OCI-LY1 (cell line): ENCODE data around the gene COPS9.

Experiments
- CTCF ChIP-seq: fragments of 200-600 bp; sonication (generic), shearing (Covaris generic); IDR thresholded peaks from 2 replicates; pipeline ENCODE4 v1.5.1; 2017; ENCODE audit warnings: mild to moderate bottlenecking, antibody characterized with exemption, low read length, moderate library complexity, mixed read lengths
- EZH2 ChIP-seq: fragments of 200-600 bp; sonication (generic), shearing (Covaris generic); IDR thresholded peaks from 2 replicates; pipeline ENCODE4 v1.8.0; 2017; ENCODE audit warnings: borderline replicate concordance, mixed run types, mild to moderate bottlenecking, antibody characterized with exemption, low read length, moderate library complexity, mixed read lengths

GRCh38 chr2:240137596-240138253, 1.6 kb upstream of the COPS9 start:
- TF ChIP-seq EZH2 (no peak), CTCF (no peak)
